ENCODE results near the gene HES7. TPM values are rescaled to one million over a fixed set of nuclear protein-coding genes. Genes with fewer than 3 reads are reported as not detected.

Gene HES7
- total and polyA plus RNA-seq, 3 donors from 2014 or later = 0.25 to 0.31 TPM; not detected in 1

DNA sequence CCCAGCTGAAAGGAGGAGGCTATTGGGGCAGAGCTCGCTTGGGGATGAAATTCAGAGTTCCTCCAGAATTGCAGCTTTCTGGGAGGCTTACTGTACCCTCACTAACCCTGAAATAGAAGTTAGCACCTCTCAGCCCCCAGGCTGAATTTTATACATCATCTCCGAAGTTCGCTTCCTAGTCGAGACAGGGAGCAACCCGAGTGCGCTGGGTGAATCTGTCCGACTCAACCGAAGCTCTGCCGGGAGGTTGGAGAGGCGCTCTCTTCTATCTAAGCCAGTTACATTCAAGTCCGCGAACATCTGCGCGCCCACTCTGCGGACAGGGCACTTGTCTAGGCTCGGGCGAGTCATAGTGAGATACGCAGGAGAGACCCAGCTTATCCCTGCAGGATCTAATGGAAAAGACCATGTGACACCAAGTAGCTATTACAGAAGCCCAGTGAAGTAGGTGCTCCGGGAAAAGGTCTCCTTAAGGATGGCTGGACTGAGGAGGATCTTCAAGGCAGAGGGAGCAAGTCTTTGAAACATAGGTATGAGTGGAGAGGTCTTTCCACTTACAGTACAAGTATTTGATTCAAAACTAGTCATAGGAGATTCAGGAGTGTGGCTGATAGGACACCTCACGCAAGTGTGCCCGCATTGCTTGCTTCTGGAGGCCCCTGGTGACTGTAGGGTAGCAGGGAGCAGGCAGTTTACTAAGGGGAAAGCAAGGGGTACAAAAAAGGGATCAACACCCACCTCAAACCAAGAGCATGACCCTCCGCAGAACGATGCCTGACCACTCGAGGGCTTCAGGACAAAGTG is 646 bp upstream of the HES7 start:
- 2 to 3% methylated on average over 17 to 24 of the region's 24 CpGs for WGBS, 2 donors
- H3K36me3 ChIP-seq (ENCODE audit: low read depth, missing control alignments) = no peaks in the 10 kb centered on the region
- H3K4me1 ChIP-seq = peaks cover 43% of the 10 kb centered on the region
- intact Hi-C loops (cut with DNase I; ENCODE audit: low total_unique reads) = loop anchor here (10.0 kb wide), 1 partner anchor 60 kb away; no protein-coding TSS in a partner anchor
- no peaks in the 10 kb centered on the region for H3K9me3 ChIP-seq
- peak overlapping the region in 1 of 2 donors; percentile 69 for H3K4me3 ChIP-seq
- no peak for DNase-seq
- no peak for TF ChIP-seq CTCF (IDR thresholded peaks at IDR 0.05)
- TF ChIP-seq POLR2A (IDR thresholded peaks at IDR 0.05) = no peak
- H3K27ac ChIP-seq = no peak overlapping the region
- no peaks in the 10 kb centered on the region for H3K27me3 ChIP-seq

- intact Hi-C loops (cut with DNase I; ENCODE audit: low total_unique reads) = loop anchor here (10.0 kb wide), 1 partner anchor 62 kb away; no protein-coding TSS in a partner anchor
- TF ChIP-seq CTCF (IDR thresholded peaks at IDR 0.05) = no peak
- TF ChIP-seq POLR2A (IDR thresholded peaks at IDR 0.05) = no peak
- Histone ChIP-seq H3K4me1 (peaks cover 48% of the 10 kb centered on the region), H3K36me3 (ENCODE audit: low read depth, missing control alignments) (no peaks in the 10 kb centered on the region), H3K9me3 (no peaks in the 10 kb centered on the region), H3K27ac (no peak overlapping the region), H3K27me3 (no peaks in the 10 kb centered on the region), H3K4me3 (peak overlapping the region; percentile 54 to 62)
- DNase-seq = no peak
- WGBS, 2 donors = 0 to 1% methylated on average over 34 to 55 of the region's 55 CpGs
Measured at GRCh38 chr17:8122924-8123694, 797 bp downstream of the HES7 start.

DNA sequence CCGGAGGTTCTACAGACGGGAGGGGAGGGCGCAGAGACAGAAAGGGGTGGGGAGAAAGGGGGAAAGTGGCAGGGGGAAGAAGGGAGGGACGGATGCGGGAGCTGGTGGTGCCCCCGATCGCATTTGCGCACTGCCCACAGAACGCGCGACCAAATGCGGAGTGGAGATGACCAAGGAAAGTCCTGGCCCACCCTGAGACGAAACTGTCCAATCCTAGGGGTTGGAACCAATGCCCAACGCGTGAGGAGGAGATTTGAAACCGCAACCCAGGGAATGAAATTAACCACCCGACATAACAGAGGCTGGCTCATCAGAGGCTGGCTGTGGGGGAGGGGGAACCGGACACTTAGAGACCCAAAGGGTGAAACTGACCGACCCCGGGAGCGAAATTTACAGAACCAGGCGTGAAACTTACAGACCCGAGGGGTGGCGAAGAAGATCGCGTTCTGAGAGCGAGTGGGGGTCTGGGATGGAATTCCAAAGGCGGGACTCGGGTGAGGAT is 1.4 kb downstream of the HES7 start:
- DNase-seq = no peak
- Histone ChIP-seq H3K36me3 (ENCODE audit: low read depth, missing control alignments) (no peaks in the 10 kb centered on the region), H3K4me3 (peak overlapping the region; percentile 54 to 62), H3K4me1 (peaks cover 52% of the 10 kb centered on the region), H3K9me3 (no peaks in the 10 kb centered on the region), H3K27me3 (no peaks in the 10 kb centered on the region), H3K27ac (peak overlapping the region in 1 of 2 donors; percentile 4)
- intact Hi-C loops (cut with DNase I; ENCODE audit: low total_unique reads) = loop anchor here (10.0 kb wide), 1 partner anchor 62 kb away; no protein-coding TSS in a partner anchor
- 1% methylated on average over 29 of the region's 29 CpGs for WGBS, 2 donors
- TF ChIP-seq POLR2A (IDR thresholded peaks at IDR 0.05) (no peak), CTCF (IDR thresholded peaks at IDR 0.05) (no peak)

DNA sequence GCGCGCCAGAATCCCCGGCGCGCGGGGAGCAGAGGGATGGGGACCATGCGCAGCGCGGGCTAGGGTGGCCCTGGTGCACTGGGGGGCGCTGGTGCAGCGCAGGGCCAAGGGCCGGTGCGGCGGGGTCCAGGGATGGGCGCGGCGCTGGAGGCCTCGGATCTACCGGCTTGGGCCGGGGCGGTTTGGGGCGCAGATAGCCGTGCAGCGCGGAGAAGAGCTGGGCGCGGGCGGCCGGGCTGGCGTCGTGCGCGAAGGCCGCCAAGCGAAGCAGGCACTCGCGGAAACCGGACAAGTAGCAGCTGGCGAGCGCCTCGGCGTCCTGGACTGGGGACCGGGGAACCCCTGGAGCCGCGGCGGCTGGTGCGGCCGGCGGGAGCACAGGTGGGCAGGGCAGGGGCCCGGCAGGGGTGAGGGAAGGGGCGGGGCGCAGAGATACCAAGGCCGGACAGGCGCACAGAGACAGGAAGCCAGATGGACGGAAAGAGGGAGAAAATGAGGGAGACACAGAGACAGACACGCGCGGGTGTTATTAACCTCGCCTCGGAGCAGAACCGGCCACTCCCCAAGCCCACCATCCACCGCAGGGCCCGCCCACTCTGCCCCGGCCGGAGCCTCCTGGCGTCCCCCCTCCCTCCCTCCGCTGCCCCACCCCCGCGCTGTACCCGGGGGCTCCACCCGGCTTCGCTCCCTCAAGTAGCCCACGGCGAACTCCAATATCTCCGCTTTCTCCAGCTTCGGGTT is 2.1 kb downstream of the HES7 start:
- Histone ChIP-seq H3K9me3 (no peaks in the 10 kb centered on the region), H3K4me1 (peaks cover 48% of the 10 kb centered on the region), H3K27ac (peak overlapping the region in 1 of 2 donors; percentile 4), H3K36me3 (ENCODE audit: low read depth, missing control alignments) (no peaks in the 10 kb centered on the region), H3K4me3 (peak overlapping the region; percentile 54 to 62), H3K27me3 (no peaks in the 10 kb centered on the region)
- DNase-seq = peak; percentile 59
- WGBS, 2 donors = 0% methylated on average over 6 to 70 of the region's 76 CpGs
- TF ChIP-seq CTCF (IDR thresholded peaks at IDR 0.05) = peak; percentile 33 to 42 (median 35)
- TF ChIP-seq POLR2A (IDR thresholded peaks at IDR 0.05) = no peak
- intact Hi-C loops (cut with DNase I; ENCODE audit: low total_unique reads) = loop anchor here (10.0 kb wide), 1 partner anchor 63 kb away; no protein-coding TSS in a partner anchor
